NOMO-1 treated with dmso at 0.1 percent for 144 hours (cell line): Measurements from ENCODE around the gene SHF.

ENCODE experiments used
- DNase-seq: peaks from one replicate; lab custom pipeline; 2025; ENCODE audit not compliant: unreplicated experiment; lab: John Stamatoyannopoulos, UW

SHF gene

GRCh38 chr15:45200001-45200798, 12.4 kb upstream of the SHF start:
- DNase-seq, result peak; percentile 94

GRCh38 chr15:45199136-45199810, 11.5 kb upstream of the SHF start:
- DNase-seq, result no peak

GRCh38 chr15:45198337-45199135, 10.8 kb upstream of the SHF start:
- peak; percentile 91 for DNase-seq

- DNase-seq, result no peak
Measured at GRCh38 chr15:45197512-45197911, 9.7 kb upstream of the SHF start.

- DNase-seq, result no peak
Measured at GRCh38 chr15:45187578-45187893, 230 bp downstream of the SHF start.

GRCh38 chr15:45186771-45187577, 792 bp downstream of the SHF start:
- no peak for DNase-seq

GRCh38 chr15:45185903-45186770, 1.6 kb downstream of the SHF start:
- no peak for DNase-seq

- no peak for DNase-seq
Measured at GRCh38 chr15:45185069-45185779, 2.5 kb downstream of the SHF start.

GRCh38 chr15:45184562-45185041, 3.2 kb downstream of the SHF start:
- DNase-seq, result no peak

GRCh38 chr15:45183511-45183910, 4.3 kb downstream of the SHF start:
- no peak for DNase-seq

- no peak for DNase-seq
Measured at GRCh38 chr15:45182996-45183395, 4.8 kb downstream of the SHF start.

- peak; percentile 43 for DNase-seq
Measured at GRCh38 chr15:45181491-45182285, 6.1 kb downstream of the SHF start.

GRCh38 chr15:45180648-45181436, 6.9 kb downstream of the SHF start:
- no peak for DNase-seq

GRCh38 chr15:45180201-45180600, 7.6 kb downstream of the SHF start:
- peak; percentile 14 for DNase-seq

GRCh38 chr15:45179221-45179985, 8.4 kb downstream of the SHF start:
- no peak for DNase-seq

- DNase-seq, result no peak
Measured at GRCh38 chr15:45177285-45177684, 10.5 kb downstream of the SHF start.

- no peak for DNase-seq
Measured at GRCh38 chr15:45174577-45174976, 13.2 kb downstream of the SHF start.
